Measurements from ENCODE around the gene COX6B1.

The COX6B1 gene

GRCh38 chr19:35637165-35637564 is 11.0 kb upstream of the COX6B1 start:
- Histone ChIP-seq H3K36me3 (replicated peaks; ENCODE audit: insufficient read depth, low read length) (no peaks in the 10 kb centered on the region; the same call in none of the 2 replicates), H4K20me1 (ENCODE audit: insufficient read depth, low read length) (no peaks in the 10 kb centered on the region), H2AFZ (ENCODE audit: low read length) (no peak overlapping the region), H3K79me2 (ENCODE audit: low read length) (no peaks in the 10 kb centered on the region), H3K9ac (ENCODE audit: low read length) (no peak overlapping the region), H3F3A (ENCODE audit: insufficient read depth, low read length) (no peaks in the 10 kb centered on the region), H3K4me2 (ENCODE audit: low read depth, low read length) (no peak overlapping the region), H3K9me2 (replicated peaks; ENCODE audit: insufficient read depth, low read length) (no peaks in the 10 kb centered on the region), H3K4me3 (ENCODE audit: low read length) (no peak overlapping the region), H3K9me3 (replicated peaks; ENCODE audit: insufficient read depth, low read length) (no peaks in the 10 kb centered on the region), H3K27me3 (replicated peaks; ENCODE audit: insufficient read depth, low read length) (no peaks in the 10 kb centered on the region), H3K27ac (ENCODE audit: low read length) (no peak overlapping the region), H3K4me1 (ENCODE audit: low read length) (no peaks in the 10 kb centered on the region)
- TF ChIP-seq EZH2 (optimal IDR thresholded peaks at IDR 0.05; ENCODE audit: low read depth, low read length) (no peak), EZH2phosphoT487 (IDR thresholded peaks at IDR 0.05; ENCODE audit: low read length) (no peak), CTCF (IDR thresholded peaks at IDR 0.05; ENCODE audit: low read length) (no peak)
- DNase-seq: no peak

- TF ChIP-seq CTCF (IDR thresholded peaks at IDR 0.05; ENCODE audit: low read length): no peak
- TF ChIP-seq EZH2 (optimal IDR thresholded peaks at IDR 0.05; ENCODE audit: low read depth, low read length): no peak
- no peak for TF ChIP-seq EZH2phosphoT487 (IDR thresholded peaks at IDR 0.05; ENCODE audit: low read length)
- Histone ChIP-seq H3K79me2 (ENCODE audit: low read length) (no peaks in the 10 kb centered on the region), H3K9ac (ENCODE audit: low read length) (no peak overlapping the region), H3K27ac (ENCODE audit: low read length) (no peak overlapping the region), H3K4me1 (ENCODE audit: low read length) (peaks cover 5% of the 10 kb centered on the region; the same call in 1 of the 2 replicates), H3K4me2 (ENCODE audit: low read depth, low read length) (no peak overlapping the region), H3K4me3 (ENCODE audit: low read length) (no peak overlapping the region), H3K27me3 (replicated peaks; ENCODE audit: insufficient read depth, low read length) (no peaks in the 10 kb centered on the region), H3F3A (ENCODE audit: insufficient read depth, low read length) (peaks cover 9% of the 10 kb centered on the region), H3K9me2 (replicated peaks; ENCODE audit: insufficient read depth, low read length) (no peaks in the 10 kb centered on the region), H3K36me3 (replicated peaks; ENCODE audit: insufficient read depth, low read length) (no peaks in the 10 kb centered on the region; the same call in none of the 2 replicates), H4K20me1 (ENCODE audit: insufficient read depth, low read length) (no peaks in the 10 kb centered on the region), H3K9me3 (replicated peaks; ENCODE audit: insufficient read depth, low read length) (no peaks in the 10 kb centered on the region), H2AFZ (ENCODE audit: low read length) (no peak overlapping the region)
- DNase-seq: no peak
These were observed 8.8 kb upstream of the COX6B1 start for GRCh38 chr19:35639321-35639639.

- TF ChIP-seq CTCF (IDR thresholded peaks at IDR 0.05; ENCODE audit: low read length) (no peak), EZH2phosphoT487 (IDR thresholded peaks at IDR 0.05; ENCODE audit: low read length) (no peak), EZH2 (optimal IDR thresholded peaks at IDR 0.05; ENCODE audit: low read depth, low read length) (no peak)
- Histone ChIP-seq H3K27me3 (replicated peaks; ENCODE audit: insufficient read depth, low read length) (no peaks in the 10 kb centered on the region), H3K27ac (ENCODE audit: low read length) (no peak overlapping the region)
These were observed 8.3 kb upstream of the COX6B1 start for GRCh38 chr19:35639863-35640262.

More at GRCh38 chr19:35639863-35640262, 8.3 kb upstream of the COX6B1 start:
- Histone ChIP-seq H3K36me3 (replicated peaks; ENCODE audit: insufficient read depth, low read length) (no peaks in the 10 kb centered on the region; the same call in none of the 2 replicates), H3K9me3 (replicated peaks; ENCODE audit: insufficient read depth, low read length) (no peaks in the 10 kb centered on the region), H4K20me1 (ENCODE audit: insufficient read depth, low read length) (no peaks in the 10 kb centered on the region), H2AFZ (ENCODE audit: low read length) (no peak overlapping the region), H3K4me3 (ENCODE audit: low read length) (no peak overlapping the region), H3K9ac (ENCODE audit: low read length) (no peak overlapping the region), H3K9me2 (replicated peaks; ENCODE audit: insufficient read depth, low read length) (no peaks in the 10 kb centered on the region), H3K4me2 (ENCODE audit: low read depth, low read length) (no peak overlapping the region), H3F3A (ENCODE audit: insufficient read depth, low read length) (peaks cover 13% of the 10 kb centered on the region), H3K4me1 (ENCODE audit: low read length) (peaks cover 5% of the 10 kb centered on the region; the same call in 1 of the 2 replicates), H3K79me2 (ENCODE audit: low read length) (no peaks in the 10 kb centered on the region)
- DNase-seq: no peak
